Measurements from ENCODE around the gene TRIL.
A peak's percentile ranks its signal among the peaks of the same experiment; 100 is the strongest.

Gene TRIL

GRCh38 chr7:28937619-28938018 is 20.5 kb downstream of the TRIL start:
- DNase-seq, result no peak

DNA sequence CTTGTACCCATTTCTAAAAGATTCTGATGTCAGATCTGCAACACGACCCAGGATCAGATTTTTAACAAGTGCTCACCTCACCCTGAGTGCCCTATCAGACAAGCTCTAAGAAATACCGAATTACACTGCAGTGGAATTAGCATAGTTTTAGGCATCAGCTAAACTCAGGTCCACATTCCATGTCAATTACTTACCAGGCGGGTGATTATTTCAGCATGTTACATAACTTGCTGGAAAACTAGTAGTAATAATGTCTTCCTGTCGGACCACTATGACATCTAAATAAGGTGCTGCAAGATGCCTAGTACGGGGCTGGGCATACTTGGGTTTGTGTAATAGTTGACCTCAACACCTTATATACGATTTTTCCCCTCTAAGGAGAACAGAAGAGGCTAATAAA is 21.0 kb downstream of the TRIL start:
- DNase-seq, result no peak

GRCh38 chr7:28933846-28934320 is 24.2 kb downstream of the TRIL start:
- DNase-seq, result no peak

DNA sequence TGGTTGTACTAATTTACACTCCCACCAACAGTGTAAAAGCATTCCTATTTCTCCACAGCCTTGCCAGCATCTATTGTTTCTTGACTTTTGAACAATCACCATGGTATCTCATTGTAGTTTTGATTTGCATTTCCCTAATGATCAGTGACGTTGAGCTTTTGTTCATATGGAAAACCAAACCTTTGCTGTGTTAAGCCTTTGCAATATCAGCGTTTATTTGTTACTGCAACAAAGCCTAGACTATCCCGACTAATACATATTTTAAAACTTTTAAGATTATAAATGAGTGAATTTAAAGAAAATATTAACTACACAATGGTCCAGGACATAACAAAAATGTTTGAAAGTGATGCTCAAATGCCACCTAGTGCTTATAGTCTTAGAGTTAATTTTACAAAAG is 26.6 kb downstream of the TRIL start:
- DNase-seq, result no peak

- DNase-seq, result peak; percentile 79
Measured at GRCh38 chr7:28926871-28927597, 31.1 kb downstream of the TRIL start.

- peak; percentile 61 for DNase-seq
Measured at GRCh38 chr7:28922624-28923331, 35.4 kb downstream of the TRIL start.

GRCh38 chr7:28921822-28922221 is 36.3 kb downstream of the TRIL start:
- peak; percentile 59 for DNase-seq

DNA sequence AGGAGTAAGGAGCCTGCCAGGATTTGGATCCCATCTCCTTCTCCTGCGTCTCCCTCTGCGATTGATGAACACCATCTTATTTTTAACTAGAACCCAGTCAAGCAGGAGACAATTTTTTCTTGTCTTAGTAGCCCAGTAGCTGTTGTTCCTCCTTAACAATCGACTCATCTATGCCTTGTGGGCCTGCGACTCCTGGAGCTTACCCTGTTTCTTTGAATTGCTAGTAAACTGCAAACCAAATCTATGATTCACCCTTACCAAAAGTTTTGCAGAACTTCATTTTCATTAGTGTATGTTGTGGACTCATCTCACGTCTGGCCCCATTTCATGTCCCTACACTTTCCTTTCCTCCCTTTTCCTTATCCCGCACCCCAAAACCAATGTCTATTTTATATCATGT is 37.7 kb downstream of the TRIL start:
- no peak for DNase-seq

DNA sequence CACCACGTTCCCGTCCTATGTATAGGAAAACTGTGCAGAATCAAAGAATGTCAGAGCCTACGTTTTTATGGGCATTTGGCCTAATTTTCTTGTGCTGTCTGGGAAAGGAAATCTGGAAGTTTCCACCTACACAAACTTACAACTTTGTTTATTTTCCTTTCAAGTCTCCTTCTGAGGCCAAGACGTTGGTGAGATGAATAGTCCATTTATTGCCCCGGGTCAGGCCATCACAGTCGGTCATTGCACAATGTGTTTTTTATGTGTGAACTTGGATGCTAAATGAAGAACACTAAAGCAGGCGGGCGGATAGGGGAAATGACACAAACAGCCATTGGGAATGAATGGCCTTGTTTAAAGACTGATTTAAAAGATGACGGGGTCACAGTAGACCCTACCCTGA is 38.6 kb downstream of the TRIL start:
- DNase-seq, result no peak

- DNase-seq, result no peak
Measured at GRCh38 chr7:28908775-28909174, 49.4 kb downstream of the TRIL start.

DNA sequence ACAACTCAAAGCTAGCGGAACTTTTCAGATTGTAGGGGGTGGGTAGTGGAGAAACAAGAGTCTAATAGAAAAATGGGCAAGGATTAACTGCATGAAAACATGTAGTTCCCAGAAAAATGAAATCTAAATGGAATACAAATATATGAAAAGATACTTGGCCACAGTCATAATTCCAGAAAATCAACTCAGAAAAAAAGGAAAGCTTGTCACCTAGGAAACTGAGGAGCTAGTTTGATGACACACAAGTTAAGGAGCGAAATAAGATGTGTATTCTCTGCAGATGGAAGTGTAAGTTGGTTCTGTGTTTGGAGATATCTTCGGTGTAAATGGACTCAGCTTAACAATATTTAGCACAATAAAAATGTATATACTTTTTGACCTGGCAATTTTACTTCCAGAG is 52.7 kb downstream of the TRIL start:
- no peak for DNase-seq

DNA sequence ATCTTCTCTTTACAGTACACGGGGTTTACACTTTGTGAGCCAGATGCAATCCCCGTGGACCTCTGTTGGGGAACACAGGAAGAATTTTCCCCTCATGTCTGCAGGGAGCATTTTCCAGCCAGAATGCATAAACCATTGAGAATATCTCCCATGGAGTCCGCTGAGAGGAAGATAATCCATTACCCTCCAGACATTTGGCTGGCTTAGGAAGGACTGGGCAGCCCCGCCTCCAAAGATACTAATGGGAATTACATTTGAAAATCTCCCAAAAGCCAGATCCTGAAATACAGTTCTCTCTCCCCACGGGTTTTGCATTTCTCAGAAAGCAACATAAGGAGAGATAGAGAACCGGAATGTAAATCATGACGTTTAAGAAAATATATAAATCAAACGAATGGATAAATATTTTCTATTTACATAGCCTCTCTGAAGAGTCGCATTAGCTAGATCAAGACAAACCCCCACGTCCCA is 53.5 kb downstream of the TRIL start:
- DNase-seq, result no peak

- DNase-seq, result no peak
Measured at GRCh38 chr7:28903730-28904577, 54.2 kb downstream of the TRIL start.
